Colonic mucosa (tissue), 4 donors: ENCODE measurements around the gene SPTBN1. TPM values are rescaled to one million over a fixed set of nuclear protein-coding genes. Genes with fewer than 3 reads are reported as not detected.

ENCODE experiments used
- DNase-seq: peaks from one replicate; pipeline ENCODE4 v3.0.0-alpha.2; 2020
- H3K27ac ChIP-seq: fragments of 200-600 bp; one replicate; pipeline ENCODE4 v1.8.0; 2021
- H3K27me3 ChIP-seq: fragments of 200-600 bp; one replicate; pipeline ENCODE4 v1.8.0; 2021
- H3K36me3 ChIP-seq: fragments of 200-600 bp; one replicate; pipeline ENCODE4 v1.8.0; 2021
- H3K4me1 ChIP-seq: fragments of 200-600 bp; one replicate; pipeline ENCODE4 v1.8.0; 2021; ENCODE audit warnings: mild to moderate bottlenecking
- H3K4me3 ChIP-seq: fragments of 200-600 bp; one replicate; pipeline ENCODE4 v1.8.0; 2021
- H3K9ac ChIP-seq, 2 donors: one replicate each; pipeline ENCODE4 v1.7.0; 2013; ENCODE audit warnings: control low read depth in 2 of 2, low read depth in 2 of 2, low read length in 2 of 2
- H3K9me3 ChIP-seq: fragments of 200-600 bp; one replicate; pipeline ENCODE4 v1.8.0; 2021
- CTCF ChIP-seq: fragments of 200-600 bp; IDR thresholded peaks from one replicate; pipeline ENCODE4 v1.8.0; 2022; ENCODE audit warnings: antibody characterized with exemption, mild to moderate bottlenecking
- intact Hi-C: fragments of 100-400 bp; cut with DNase I; formaldehyde crosslinking; loops from one replicate; pipeline ENCODE4 v1.14.1; 2022
- total RNA-seq, 2 donors: library from RNA; stranded (reverse); fragmentation: NEBNext Ultra II Directional in 1 of 2; extraction: Animal tissue kit (Norgen Biotek cat#: 25700) in 1 of 2; gene quantifications; one replicate each; pipeline ENCODE4 v1.2.1, GENCODE V29; 2021
- donor health status: healthy.
- donor health status: DM: no; HTN: no; CAD: no.
- donor health status: DM: no; HTN: no; CAD: no.

The SPTBN1 gene
- total RNA-seq, 2 donors from 2014 or later = 325 to 338 TPM

DNA sequence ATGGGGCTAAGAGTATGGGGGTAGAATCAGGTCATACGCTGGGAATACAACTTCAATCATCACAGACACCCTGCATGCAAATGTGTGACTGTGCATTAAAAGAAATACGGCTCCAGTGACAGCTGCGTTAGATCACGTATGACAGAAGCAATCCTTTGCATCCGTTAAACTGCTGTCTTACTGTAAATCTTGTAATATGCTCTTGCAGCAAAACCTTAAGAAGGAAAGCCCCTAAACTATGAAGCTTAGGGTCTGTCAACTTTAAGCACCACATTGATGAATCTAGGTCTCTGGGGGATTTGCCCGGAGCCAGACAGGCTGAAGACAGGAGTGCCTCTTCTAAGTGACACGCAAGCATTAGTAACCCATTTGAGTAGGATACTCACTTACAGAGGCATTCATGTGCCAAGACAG is 182.7 kb downstream of the SPTBN1 start:
- Histone ChIP-seq H3K27me3 (no peaks in the 10 kb centered on the region), H3K27ac (no peak overlapping the region), H3K9me3 (no peaks in the 10 kb centered on the region), H3K36me3 (peaks cover 18% of the 10 kb centered on the region), H3K4me1 (no peaks in the 10 kb centered on the region), H3K4me3 (no peak overlapping the region), H3K9ac (no peak overlapping the region)
- intact Hi-C loops = no loop called here
- no peak for DNase-seq
- TF ChIP-seq CTCF = no peak

DNA sequence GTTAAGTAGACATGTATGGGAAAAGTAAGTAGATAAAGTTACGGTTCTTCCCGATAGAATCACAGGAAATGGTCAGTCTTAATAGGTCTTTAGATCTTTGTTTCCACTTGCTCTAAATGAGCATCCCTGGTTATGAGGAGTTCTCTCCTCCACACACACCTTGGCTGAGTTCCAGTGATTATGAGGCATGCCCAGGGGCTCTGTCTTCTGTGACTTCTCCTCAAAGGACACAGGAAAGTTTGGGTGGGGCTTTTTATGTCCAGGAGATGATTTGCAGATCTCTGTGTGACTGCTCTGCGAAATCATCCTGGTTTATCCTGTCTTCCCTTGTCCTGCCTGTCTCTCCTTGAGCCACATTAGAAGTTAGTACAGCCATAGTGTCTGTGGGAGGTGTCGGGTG is 183.5 kb downstream of the SPTBN1 start:
- H3K9ac ChIP-seq = no peak overlapping the region
- H3K36me3 ChIP-seq = peaks cover 26% of the 10 kb centered on the region
- H3K4me1 ChIP-seq = no peaks in the 10 kb centered on the region
- H3K27me3 ChIP-seq = no peaks in the 10 kb centered on the region
- no peak for TF ChIP-seq CTCF
- no peak overlapping the region for H3K4me3 ChIP-seq
- H3K9me3 ChIP-seq = no peaks in the 10 kb centered on the region
- no peak overlapping the region for H3K27ac ChIP-seq
- DNase-seq = no peak
- intact Hi-C loops = no loop called here

DNA sequence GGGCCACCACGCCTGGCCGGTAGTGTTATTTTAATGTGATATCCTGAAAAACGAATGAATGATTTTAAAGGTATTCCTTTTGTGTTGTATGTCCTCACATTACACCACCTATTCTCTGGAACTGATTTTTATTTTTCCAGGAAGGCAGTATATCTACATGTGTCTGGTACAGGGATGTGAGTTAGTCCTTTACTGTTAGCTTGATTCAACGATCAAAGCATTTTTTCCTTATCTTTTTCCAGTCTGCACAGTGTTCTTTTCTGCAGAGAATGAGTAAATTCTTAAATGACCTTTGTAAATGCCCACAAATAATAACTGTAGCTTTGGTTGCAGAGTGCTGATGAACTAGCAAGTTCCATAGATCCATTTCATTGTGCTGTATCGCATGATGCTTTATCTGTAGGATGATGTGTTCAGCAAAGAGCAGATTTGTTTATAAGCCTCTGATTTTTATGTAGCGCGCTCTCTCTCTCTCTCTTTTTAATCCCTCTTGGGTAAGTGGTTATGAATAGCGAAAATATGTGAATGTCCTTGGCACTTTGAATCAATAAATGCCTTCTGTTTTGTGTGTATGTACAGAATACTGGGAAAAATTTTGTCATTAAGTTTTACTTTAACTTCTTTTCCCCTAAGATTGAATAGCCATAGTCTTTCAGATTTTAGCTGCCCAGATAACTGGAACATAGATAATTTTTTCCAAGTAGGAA is 184.9 kb downstream of the SPTBN1 start:
- Histone ChIP-seq H3K36me3 (peaks cover 38% of the 10 kb centered on the region), H3K9ac (no peak overlapping the region), H3K4me3 (no peak overlapping the region), H3K27me3 (no peaks in the 10 kb centered on the region), H3K27ac (no peak overlapping the region), H3K4me1 (no peaks in the 10 kb centered on the region), H3K9me3 (no peaks in the 10 kb centered on the region)
- DNase-seq = no peak
- TF ChIP-seq CTCF = no peak
- intact Hi-C loops = no loop called here

- Histone ChIP-seq H3K4me3 (no peak overlapping the region), H3K27me3 (no peaks in the 10 kb centered on the region), H3K36me3 (peaks cover 48% of the 10 kb centered on the region), H3K27ac (no peak overlapping the region), H3K9ac (no peak overlapping the region), H3K4me1 (no peaks in the 10 kb centered on the region), H3K9me3 (no peaks in the 10 kb centered on the region)
- TF ChIP-seq CTCF = no peak
- DNase-seq = no peak
- intact Hi-C loops = no loop called here
Observed at GRCh38 chr2:54641988-54642387, 185.9 kb downstream of the SPTBN1 start.

GRCh38 chr2:54642677-54643430 is 186.7 kb downstream of the SPTBN1 start:
- Histone ChIP-seq H3K9ac (no peak overlapping the region), H3K4me3 (no peak overlapping the region), H3K9me3 (no peaks in the 10 kb centered on the region), H3K27me3 (no peaks in the 10 kb centered on the region), H3K27ac (no peak overlapping the region), H3K36me3 (peaks cover 49% of the 10 kb centered on the region), H3K4me1 (no peaks in the 10 kb centered on the region)
- DNase-seq = no peak
- intact Hi-C loops = no loop called here
- no peak for TF ChIP-seq CTCF
